HuH-7.5 (cell line): ENCODE data around the gene PET117.
"Not testable (repeated sequence)": the region's sequence is repeated elsewhere in the genome, so short reads cannot be mapped to it uniquely, and the experiment has no call there.

ENCODE experiments used
- DNase-seq: peaks from one replicate; pipeline ENCODE4 v3.0.0; 2011; ENCODE audit warnings: low spot score

The PET117 gene

GRCh38 chr20:18164356-18164755 lies 26.7 kb downstream of the PET117 start:
- no peak for DNase-seq

- DNase-seq, result no peak
These were observed 27.9 kb downstream of the PET117 start for GRCh38 chr20:18165553-18165952.

DNA sequence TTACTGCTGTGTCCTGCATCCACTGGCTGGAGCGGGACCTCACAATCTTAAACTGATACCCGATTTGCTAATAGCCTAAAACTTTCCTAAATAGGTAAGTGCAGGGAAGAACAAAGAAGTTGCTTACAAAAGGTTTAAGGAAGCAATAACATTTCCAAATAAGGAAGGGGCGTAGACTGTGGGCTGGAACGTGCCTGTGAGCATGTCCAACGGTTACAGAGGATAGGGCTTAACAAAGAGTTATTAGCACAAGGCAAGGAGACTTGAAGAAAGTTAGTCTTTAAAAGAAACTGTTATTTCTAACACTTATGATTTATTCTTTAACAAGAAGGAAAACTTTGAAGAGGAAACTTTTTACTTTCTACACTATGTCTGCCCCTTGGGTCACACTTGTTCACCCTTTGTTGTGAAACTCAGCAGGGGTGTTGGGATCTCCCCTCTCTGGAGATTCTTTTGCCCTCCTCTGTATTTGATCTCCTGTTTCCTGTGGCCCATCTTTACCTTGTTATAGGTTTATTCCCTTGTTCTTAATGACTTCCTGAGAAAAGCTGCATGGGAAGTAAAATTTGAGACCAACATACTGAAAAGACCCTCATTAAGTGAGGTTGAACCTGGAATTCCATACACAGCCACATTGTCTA lies 28.7 kb downstream of the PET117 start:
- no peak for DNase-seq

GRCh38 chr20:18166950-18167349 lies 29.3 kb downstream of the PET117 start:
- DNase-seq, result no peak

DNA sequence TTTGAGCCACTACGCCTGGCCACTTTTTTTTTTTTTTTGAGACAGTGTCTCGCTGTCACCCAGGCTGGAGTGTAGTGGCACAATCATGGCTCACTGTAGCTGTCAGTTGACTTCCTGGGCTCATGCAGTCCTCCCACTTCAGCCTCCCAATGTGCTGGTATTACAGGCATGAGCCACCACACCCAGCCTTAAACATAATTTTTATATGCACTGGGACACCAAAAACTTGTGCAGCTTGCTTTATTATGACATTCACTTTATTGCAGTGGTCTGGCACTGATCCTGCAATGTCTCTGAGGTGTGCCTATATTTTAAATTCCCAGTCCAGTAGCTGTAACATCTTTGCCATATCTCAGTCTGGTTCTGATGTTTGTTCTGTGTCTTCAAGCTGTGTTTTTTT lies 34.7 kb downstream of the PET117 start:
- DNase-seq, result no peak

GRCh38 chr20:18174906-18175683 lies 37.4 kb downstream of the PET117 start:
- DNase-seq, result no peak

DNA sequence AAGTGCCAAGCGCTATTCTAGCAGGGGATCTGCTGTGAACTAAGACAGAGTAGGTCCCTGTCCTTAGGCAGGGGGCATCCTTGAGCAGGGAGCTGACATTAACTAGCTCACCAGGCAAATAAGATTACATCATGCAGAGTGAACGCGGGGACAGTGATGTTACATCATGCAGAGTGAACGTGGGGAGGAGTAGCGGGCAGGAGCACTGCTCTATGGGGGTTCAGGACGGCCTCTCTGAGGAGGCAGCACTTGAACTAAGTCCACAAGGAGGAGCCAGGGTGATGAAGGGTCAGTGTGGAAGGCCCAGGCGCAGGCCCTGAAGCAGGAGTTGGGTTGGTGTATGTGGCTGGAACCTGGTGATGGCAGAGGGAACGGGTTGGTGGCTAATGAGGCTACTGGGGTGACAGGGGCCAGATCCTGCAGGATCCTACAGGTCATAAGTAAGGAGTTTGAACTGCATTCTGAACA lies 38.7 kb downstream of the PET117 start:
- DNase-seq, result peak; percentile 53

DNA sequence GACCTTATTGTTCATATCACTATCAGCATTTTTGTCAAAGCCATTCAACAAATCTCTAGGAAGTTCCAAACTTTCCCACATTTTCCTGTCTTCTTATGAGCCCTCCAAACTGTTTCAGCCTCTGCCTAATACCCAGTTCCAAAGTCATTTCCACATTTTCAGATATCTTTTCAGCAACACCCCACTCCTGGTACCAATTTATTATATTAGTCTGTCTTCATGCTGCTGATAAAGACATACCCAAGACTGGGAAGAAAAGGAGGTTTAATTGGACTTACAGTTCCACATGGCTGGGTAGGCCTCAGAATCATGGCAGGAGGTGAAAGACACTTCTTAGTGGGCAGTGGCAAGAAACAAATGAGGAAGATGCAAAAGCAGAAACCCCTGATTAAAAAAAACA lies 42.7 kb downstream of the PET117 start:
- DNase-seq, result not testable (repeated sequence)

GRCh38 chr20:18180815-18181214 lies 43.2 kb downstream of the PET117 start:
- no peak for DNase-seq

DNA sequence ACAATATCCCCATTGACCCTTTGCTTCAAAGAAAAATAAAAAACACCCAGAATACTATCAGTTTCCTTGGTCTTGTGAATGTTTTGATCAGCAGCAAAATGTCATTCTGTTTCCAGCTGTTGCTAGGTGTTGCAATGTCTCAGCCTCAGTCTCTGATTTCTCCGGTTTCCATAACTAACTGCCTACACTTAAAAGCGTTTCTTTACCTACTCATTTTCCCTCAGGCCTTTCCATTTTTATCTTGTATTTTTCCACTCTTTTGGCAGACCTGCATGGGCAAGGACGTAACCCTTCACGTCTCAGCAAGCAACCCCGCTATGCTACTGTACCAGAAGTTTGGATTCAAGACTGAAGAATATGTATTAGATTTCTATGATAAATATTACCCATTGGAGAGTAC lies 49.4 kb downstream of the PET117 start:
- DNase-seq, result no peak

GRCh38 chr20:18188434-18188833 lies 50.8 kb downstream of the PET117 start:
- no peak for DNase-seq

GRCh38 chr20:18190338-18191233 lies 52.9 kb downstream of the PET117 start:
- DNase-seq, result no peak

GRCh38 chr20:18191306-18191705 lies 53.6 kb downstream of the PET117 start:
- DNase-seq, result no peak
